Small intestine (tissue), 7 donors: ENCODE results near the gene SAPCD2. TPM values are rescaled to one million over a fixed set of nuclear protein-coding genes. Genes with fewer than 3 reads are reported as not detected.
A peak's percentile ranks its signal among the peaks of the same experiment; 100 is the strongest.

Experiments used
- DNase-seq, 2 donors: peaks; one replicate each; pipeline versions ENCODE4 v3.0.0 to v3.0.0-alpha.2; 2013
- FAIRE-seq: peaks from 2 replicates; lab custom pipeline; 2012; peaks lifted over from hg19 to GRCh38; lab: Jason Lieb, UNC
- H3K27ac ChIP-seq, 3 donors: one replicate each; pipeline ENCODE4 v1.5.1; 2013; ENCODE audit warnings: low read length in 2 of 3, mild to moderate bottlenecking in 2 of 3, control low read depth in 1 of 3, inconsistent platforms in 1 of 3, low read depth in 1 of 3, moderate library complexity in 1 of 3
- H3K27me3 ChIP-seq, 3 donors: one replicate each; pipeline ENCODE4 v1.6.1; 2013; ENCODE audit warnings: low read length in 3 of 3, inconsistent platforms in 1 of 3; ENCODE audit not compliant: control insufficient read depth in 3 of 3, insufficient read depth in 3 of 3
- H3K36me3 ChIP-seq, 3 donors: one replicate each; pipeline ENCODE4 v1.6.1; 2013; ENCODE audit warnings: low read length in 3 of 3, inconsistent platforms in 1 of 3, low read depth in 1 of 3, mild to moderate bottlenecking in 1 of 3, moderate library complexity in 1 of 3; ENCODE audit not compliant: control insufficient read depth in 3 of 3, insufficient read depth in 2 of 3
- H3K4me1 ChIP-seq, 3 donors: one replicate each; pipeline ENCODE4 v1.6.1; 2013; ENCODE audit warnings: low read length in 2 of 3, inconsistent platforms in 1 of 3, low read depth in 1 of 3, mild to moderate bottlenecking in 1 of 3, moderate library complexity in 1 of 3; ENCODE audit not compliant: control insufficient read depth in 3 of 3, insufficient read depth in 2 of 3
- H3K4me3 ChIP-seq, 3 donors: one replicate each; pipeline ENCODE4 v1.5.1; 2013; ENCODE audit warnings: low read length in 3 of 3, control low read depth in 1 of 3, inconsistent platforms in 1 of 3, low read depth in 1 of 3, mild to moderate bottlenecking in 1 of 3, moderate library complexity in 1 of 3
- H3K9me3 ChIP-seq, 2 donors: one replicate each; pipeline ENCODE4 v1.6.1; 2013; ENCODE audit warnings: low read depth in 1 of 2, low read length in 1 of 2; ENCODE audit not compliant: control insufficient read depth in 2 of 2, insufficient read depth in 1 of 2
- WGBS, 3 donors: extraction: QIAGEN DNeasy Blood & Tissue Kit; methylation state at CpG; one replicate each; pipeline ENCODE4 v1.1.7; 2013; 5-methylcytosine and 5-hydroxymethylcytosine counted together
- polyA plus RNA-seq, 4 donors: library from polyadenylated mRNA; stranded (reverse) in 3 of 4; unstranded in 1 of 4; fragments of 200-250 nt in 3 of 4; fragments of 120-200 nt in 1 of 4; gene quantifications; one replicate each; pipeline versions ENCODE4 v1.2.1 to v1.2.3, GENCODE V29; 2013
- donor health status: healthy with polysubstance abuse.
- donor health status: control.
- donor health status: control.
- donor health status: Bipolar disorder and iron deficiency.
- donor health status: healthy.

Gene SAPCD2
- polyA plus RNA-seq, 4 donors = 0.81 to 22.2 (median 7.0) TPM

DNA sequence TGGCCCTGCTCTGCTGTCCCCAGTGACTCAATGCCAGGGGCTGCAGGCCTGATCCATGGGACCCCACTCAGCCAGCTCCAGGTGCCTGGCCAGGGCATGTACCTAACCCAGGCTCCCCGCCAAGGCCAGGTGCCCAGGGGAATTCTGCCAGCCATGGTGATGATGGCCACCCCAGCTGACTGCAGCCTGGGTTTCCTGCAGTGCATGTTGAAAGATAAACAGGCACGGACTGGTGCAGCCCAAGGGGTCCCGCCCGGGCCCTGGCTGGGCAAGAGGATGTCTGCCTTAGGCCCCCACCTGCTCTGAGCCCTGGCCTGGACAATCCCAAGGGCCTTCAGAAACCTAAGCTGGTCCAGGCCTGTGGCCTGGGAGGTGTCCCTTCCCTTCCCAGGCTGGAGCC, 43.5 kb downstream of the SAPCD2 start:
- Histone ChIP-seq H3K4me3 (no peak overlapping the region), H3K27ac (no peak overlapping the region), H3K27me3 (peaks cover 0 to 10% (median 0%) of the 10 kb centered on the region in 3 donors), H3K4me1 (peaks cover 0 to 62% (median 2%) of the 10 kb centered on the region in 3 donors), H3K36me3 (peaks cover 0 to 12% (median 0%) of the 10 kb centered on the region in 3 donors), H3K9me3 (no peaks in the 10 kb centered on the region)
- DNase-seq (no peak), FAIRE-seq (no peak)
- WGBS, 3 donors = 57 to 83% (median 78%) methylated on average over 4 of the region's 4 CpGs

DNA sequence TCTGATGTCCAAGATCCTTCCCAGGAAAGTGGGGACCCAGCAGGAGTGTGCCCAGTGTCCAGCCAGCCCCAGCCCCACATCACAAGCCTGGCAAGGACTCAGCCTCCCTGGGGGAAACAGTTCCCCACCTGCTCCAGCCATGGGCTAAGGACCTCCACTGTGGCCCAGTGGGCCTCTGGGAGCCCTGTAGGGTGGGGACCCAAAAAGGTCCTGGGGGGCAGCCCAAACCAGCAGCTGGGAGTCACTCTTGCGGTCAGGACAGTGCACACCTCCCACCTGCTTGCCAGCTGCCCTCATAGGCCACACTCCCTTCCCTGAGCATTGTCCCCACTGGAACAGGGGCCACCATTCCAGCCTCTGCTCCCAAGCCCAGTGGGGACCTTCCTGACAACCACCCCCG, 44.0 kb downstream of the SAPCD2 start:
- DNase-seq (no peak), FAIRE-seq (no peak)
- H3K4me1 ChIP-seq = peaks cover 0 to 61% (median 4%) of the 10 kb centered on the region in 3 donors
- no peak overlapping the region for H3K4me3 ChIP-seq
- WGBS, 3 donors = 75 to 86% (median 82%) methylated on average over 2 of the region's 2 CpGs
- no peak overlapping the region for H3K27ac ChIP-seq
- H3K36me3 ChIP-seq = peaks cover 0 to 12% (median 0%) of the 10 kb centered on the region in 3 donors
- peaks cover 0 to 10% (median 0%) of the 10 kb centered on the region in 3 donors for H3K27me3 ChIP-seq
- H3K9me3 ChIP-seq = no peaks in the 10 kb centered on the region

GRCh38 chr9:137025517-137025966, 44.8 kb downstream of the SAPCD2 start:
- Histone ChIP-seq H3K27me3 (peaks cover 0 to 10% (median 0%) of the 10 kb centered on the region in 3 donors), H3K4me1 (peaks cover 0 to 57% (median 4%) of the 10 kb centered on the region in 3 donors), H3K27ac (peak overlapping the region in 1 of 3 donors; percentile 23), H3K4me3 (no peak overlapping the region), H3K9me3 (no peaks in the 10 kb centered on the region), H3K36me3 (peaks cover 0 to 16% (median 0%) of the 10 kb centered on the region in 3 donors)
- DNase-seq = peak; percentile 32 to 42
- no peak for FAIRE-seq
- WGBS, 3 donors = 27 to 64% (median 39%) methylated on average over 18 to 21 of the region's 21 CpGs

DNA sequence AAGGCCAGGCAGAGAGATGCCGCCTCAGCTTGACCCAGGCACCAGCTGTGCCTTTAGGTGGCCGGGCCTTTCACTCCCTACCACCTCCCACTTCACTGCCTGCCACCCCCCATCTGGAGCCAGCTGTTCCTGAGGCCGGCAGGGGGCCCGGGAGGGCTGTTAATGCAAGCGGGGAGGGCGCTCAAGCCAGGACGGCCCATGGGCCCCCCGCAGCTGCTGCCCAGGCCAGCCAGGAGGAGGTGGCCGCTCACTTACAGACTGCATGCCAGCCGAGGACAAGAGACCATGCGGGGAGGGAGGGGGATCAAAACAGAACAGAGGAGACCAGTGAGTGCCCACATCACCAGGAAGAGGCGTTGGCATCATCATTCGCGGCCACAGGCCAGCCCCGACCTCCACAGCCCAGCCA, 46.8 kb downstream of the SAPCD2 start:
- Histone ChIP-seq H3K27me3 (peaks cover 0 to 4% (median 0%) of the 10 kb centered on the region in 3 donors), H3K9me3 (no peaks in the 10 kb centered on the region), H3K36me3 (peaks cover 0 to 26% (median 0%) of the 10 kb centered on the region in 3 donors), H3K27ac (no peak overlapping the region), H3K4me3 (no peak overlapping the region), H3K4me1 (peaks cover 0 to 39% (median 4%) of the 10 kb centered on the region in 3 donors)
- WGBS, 3 donors = 82 to 88% (median 83%) methylated on average over 15 of the region's 15 CpGs
- no peak for FAIRE-seq
- DNase-seq = no peak

GRCh38 chr9:137023157-137023556, 47.2 kb downstream of the SAPCD2 start:
- Histone ChIP-seq H3K36me3 (peaks cover 0 to 26% (median 0%) of the 10 kb centered on the region in 3 donors), H3K27ac (no peak overlapping the region), H3K4me3 (no peak overlapping the region), H3K4me1 (peaks cover 0 to 35% (median 4%) of the 10 kb centered on the region in 3 donors), H3K27me3 (peaks cover 0 to 4% (median 0%) of the 10 kb centered on the region in 3 donors), H3K9me3 (no peaks in the 10 kb centered on the region)
- DNase-seq = no peak
- 43 to 67% (median 59%) methylated on average over 6 to 7 of the region's 7 CpGs for WGBS, 3 donors
- FAIRE-seq = no peak

DNA sequence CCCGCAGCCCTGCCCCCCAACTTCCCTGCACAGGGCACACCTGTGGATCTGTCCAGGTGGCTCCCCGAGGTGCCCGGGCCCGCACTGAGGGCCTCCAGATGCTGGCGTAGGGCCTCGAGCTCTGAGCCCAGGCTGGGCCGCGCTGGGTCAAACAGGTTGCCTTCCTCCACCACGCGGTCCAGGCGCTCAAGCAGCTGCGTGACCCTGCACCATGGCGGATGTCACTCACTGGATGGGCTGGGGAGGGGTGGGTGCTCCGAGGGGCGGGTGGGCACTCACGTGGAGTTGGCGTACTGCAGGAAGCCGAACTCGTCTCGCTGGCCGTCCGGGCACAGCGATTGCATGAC, 47.7 kb downstream of the SAPCD2 start:
- 49 to 84% (median 55%) methylated on average over 15 to 23 of the region's 23 CpGs for WGBS, 3 donors
- no peaks in the 10 kb centered on the region for H3K9me3 ChIP-seq
- DNase-seq (no peak), FAIRE-seq (no peak)
- no peak overlapping the region for H3K4me3 ChIP-seq
- H3K4me1 ChIP-seq = peaks cover 0 to 35% (median 4%) of the 10 kb centered on the region in 3 donors
- H3K36me3 ChIP-seq = peaks cover 0 to 31% (median 2%) of the 10 kb centered on the region in 3 donors
- peak overlapping the region in 2 of 3 donors; percentile 80 to 89 for H3K27ac ChIP-seq
- H3K27me3 ChIP-seq = peaks cover 0 to 4% (median 0%) of the 10 kb centered on the region in 3 donors

DNA sequence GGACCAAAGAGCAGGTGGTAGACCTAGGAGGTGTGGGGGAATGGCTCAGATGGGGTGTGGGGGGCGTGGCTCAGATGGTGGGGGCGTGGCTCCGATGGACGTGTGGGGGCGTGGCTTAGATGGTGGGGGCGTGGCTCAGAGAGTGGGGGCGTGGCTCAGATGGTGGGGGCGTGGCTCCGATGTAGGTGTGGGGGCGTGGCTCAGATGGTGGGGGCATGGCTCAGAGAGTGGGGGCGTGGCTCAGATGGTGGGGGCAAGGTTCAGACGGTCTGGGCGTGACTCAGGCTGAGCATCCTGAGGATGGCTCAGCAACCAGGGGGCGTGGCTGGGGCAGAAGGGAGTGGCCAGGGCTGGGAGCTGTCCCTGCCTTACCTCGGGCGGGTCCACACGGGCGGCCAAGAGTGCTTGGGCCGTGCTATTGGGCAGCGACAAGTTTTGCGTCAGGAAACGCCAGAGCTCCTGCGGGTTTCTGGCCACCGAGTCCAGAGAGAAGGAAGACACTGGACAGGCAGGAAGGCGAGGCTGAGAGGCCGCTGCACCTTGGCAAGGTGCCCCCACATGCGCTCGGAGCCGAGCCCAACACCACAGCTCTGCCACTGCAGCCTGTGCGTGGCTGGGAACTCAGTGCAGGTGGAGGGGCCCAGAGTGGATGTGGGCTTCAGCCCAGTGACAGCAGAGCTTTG, 48.2 kb downstream of the SAPCD2 start:
- DNase-seq = peak; percentile 95 to 97
- Histone ChIP-seq H3K27me3 (peaks cover 0 to under 1% (median 0%) of the 10 kb centered on the region in 3 donors), H3K4me3 (no peak overlapping the region), H3K4me1 (peaks cover 0 to 30% (median 4%) of the 10 kb centered on the region in 3 donors), H3K27ac (peak overlapping the region in 2 of 3 donors; percentile 80 to 89), H3K36me3 (peaks cover 0 to 36% (median 3%) of the 10 kb centered on the region in 3 donors), H3K9me3 (no peaks in the 10 kb centered on the region)
- WGBS, 3 donors = 10 to 43% (median 37%) methylated on average over 23 to 30 of the region's 30 CpGs
- FAIRE-seq = no peak

DNA sequence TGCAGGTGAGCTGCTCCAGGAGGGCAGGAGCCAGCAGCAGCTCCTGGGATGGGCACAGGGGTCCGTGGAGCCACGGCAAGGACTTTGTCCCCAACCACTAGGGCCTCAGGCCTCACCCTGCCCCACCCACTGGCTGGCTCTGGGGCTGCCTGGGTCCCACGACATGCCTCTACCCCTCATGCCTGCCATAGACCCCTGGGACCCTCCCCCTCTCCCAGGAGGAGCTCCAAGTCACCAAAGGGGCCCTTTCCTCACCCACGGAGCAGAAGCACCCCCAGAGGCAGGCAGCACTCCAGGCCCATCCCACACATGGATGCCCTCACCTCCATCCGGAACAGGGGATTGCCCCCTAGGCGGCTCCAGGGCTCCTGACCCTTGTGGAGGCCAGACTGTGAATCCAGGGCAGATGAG, 48.8 kb downstream of the SAPCD2 start:
- H3K4me1 ChIP-seq = peaks cover 0 to 26% (median 4%) of the 10 kb centered on the region in 3 donors
- no peak for FAIRE-seq
- no peak overlapping the region for H3K4me3 ChIP-seq
- DNase-seq = peak in 1 of 2 donors; percentile 54
- H3K27me3 ChIP-seq = no peaks in the 10 kb centered on the region
- no peak overlapping the region for H3K27ac ChIP-seq
- WGBS, 3 donors = 17 to 66% (median 54%) methylated on average over 6 of the region's 6 CpGs
- H3K36me3 ChIP-seq = peaks cover 0 to 42% (median 3%) of the 10 kb centered on the region in 3 donors
- H3K9me3 ChIP-seq = no peaks in the 10 kb centered on the region
